Renal pelvis (tissue), 4 donors: ENCODE measurements around the gene TBC1D16. TPM values are rescaled to one million over a fixed set of nuclear protein-coding genes. Genes with fewer than 3 reads are reported as not detected.
"Not testable (repeated sequence)": the region's sequence is repeated elsewhere in the genome, so short reads cannot be mapped to it uniquely, and the experiment has no call there.

Source experiments
- DNase-seq: peaks from one replicate; pipeline ENCODE4 v3.0.0-alpha.2; 2013
- polyA plus RNA-seq, 3 donors: library from polyadenylated mRNA; unstranded; fragments of 120-200 nt; gene quantifications; one replicate each; pipeline ENCODE4 v1.2.1, GENCODE V29; 2013; ENCODE audit not compliant: insufficient read length in 3 of 3

The TBC1D16 gene
- polyA plus RNA-seq, 3 donors: 32.7 to 44.9 (median 36.6) TPM

- DNase-seq: no peak
These were observed 22.8 kb upstream of the TBC1D16 start for GRCh38 chr17:80058311-80058955.

- DNase-seq: no peak
These were observed 19.9 kb upstream of the TBC1D16 start for GRCh38 chr17:80055597-80055996.

- DNase-seq: no peak
These were observed 17.4 kb upstream of the TBC1D16 start for GRCh38 chr17:80053102-80053501.

- DNase-seq: no peak
These were observed 16.0 kb upstream of the TBC1D16 start for GRCh38 chr17:80051681-80052080.

GRCh38 chr17:80050706-80051105 is 15.0 kb upstream of the TBC1D16 start:
- no peak for DNase-seq

- DNase-seq: no peak
These were observed 14.3 kb upstream of the TBC1D16 start for GRCh38 chr17:80049986-80050385.

- DNase-seq: no peak
These were observed 11.5 kb upstream of the TBC1D16 start for GRCh38 chr17:80047176-80047575.

- DNase-seq: not testable (repeated sequence)
These were observed 11.0 kb upstream of the TBC1D16 start for GRCh38 chr17:80046709-80047108.

GRCh38 chr17:80045703-80046102 is 10.0 kb upstream of the TBC1D16 start:
- DNase-seq: no peak

GRCh38 chr17:80043963-80044362 is 8.3 kb upstream of the TBC1D16 start:
- no peak for DNase-seq

- peak; percentile 83 for DNase-seq
These were observed 1.2 kb upstream of the TBC1D16 start for GRCh38 chr17:80036715-80037477.

- peak; percentile 82 for DNase-seq
These were observed 454 bp upstream of the TBC1D16 start, which contains the start of gene CCDC40 for GRCh38 chr17:80035937-80036714. Gene CCDC40 (plus strand): TSS chr17:80036642. CDS start chr17:80036663, 21 bp downstream.

GRCh38 chr17:80034791-80035686 is 633 bp downstream of the TBC1D16 start:
- DNase-seq: no peak

- no peak for DNase-seq
These were observed 1.8 kb downstream of the TBC1D16 start for GRCh38 chr17:80033840-80034239.

GRCh38 chr17:80032614-80033171 is 3.0 kb downstream of the TBC1D16 start:
- DNase-seq: no peak

- DNase-seq: no peak
These were observed 3.8 kb downstream of the TBC1D16 start for GRCh38 chr17:80031691-80032430.

- peak; percentile 66 for DNase-seq
These were observed 4.8 kb downstream of the TBC1D16 start for GRCh38 chr17:80030730-80031410.

- DNase-seq: no peak
These were observed 6.3 kb downstream of the TBC1D16 start for GRCh38 chr17:80029258-80029974.

GRCh38 chr17:80028030-80028429 is 7.6 kb downstream of the TBC1D16 start:
- DNase-seq: no peak
